ENCODE data around the gene TYW3.

DNA sequence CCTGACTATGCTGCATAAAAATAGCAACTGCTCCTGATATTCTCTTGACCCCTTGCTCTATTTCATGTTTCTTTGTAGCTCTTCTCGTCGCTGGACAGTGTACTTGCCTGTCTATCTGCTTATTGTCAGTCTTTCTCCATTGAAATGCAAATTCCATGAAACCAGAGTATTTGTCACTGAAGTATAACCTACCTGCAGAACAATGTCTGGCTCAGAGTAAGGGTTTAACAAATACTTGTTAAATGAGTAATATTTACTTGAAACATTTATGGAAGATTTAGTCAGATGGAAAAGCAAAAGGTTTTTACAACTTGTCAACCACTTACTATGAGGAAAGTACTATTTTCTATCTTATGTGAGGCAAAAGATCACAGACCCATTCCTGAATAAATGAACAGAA is 39.5 kb upstream of the TYW3 start:
- no peak for TF ChIP-seq RELA (CRISPR knock-in tag; IDR thresholded peaks at IDR 0.05; ENCODE audit: borderline replicate concordance)
- no peak for TF ChIP-seq CTCF (IDR thresholded peaks at IDR 0.05)
- no peak for TF ChIP-seq NFYB (CRISPR knock-in tag; conservative IDR thresholded peaks at IDR 0.05; ENCODE audit: low read depth)
